GM23338 (cell line): ENCODE measurements around the gene MOB2. TPM values are rescaled to one million over a fixed set of nuclear protein-coding genes. Genes with fewer than 3 reads are reported as not detected.

ENCODE experiments used
- ATAC-seq: fragments of 200-7000 bp; cut with Tn5 transposase; 3 replicates; pipeline ENCODE4 v1.9.1; 2020
- DNase-seq: peaks from one replicate; pipeline ENCODE4 v3.0.0-alpha.2; 2015; ENCODE audit warnings: low spot score
- H2AFZ ChIP-seq: fragments of 200-600 bp; sonication (generic); 2 replicates; pipeline ENCODE4 v1.8.0; 2016; ENCODE audit warnings: antibody characterized with exemption, mild to moderate bottlenecking, moderate library complexity
- H3F3A ChIP-seq: fragments of 200-600 bp; sonication (generic); replicated peaks from 2 replicates; pipeline ENCODE4 v1.8.0; 2017; ENCODE audit warnings: antibody characterized with exemption, mixed run types, low read depth
- H3K27ac ChIP-seq: fragments of 200-600 bp; sonication (generic); 2 replicates; pipeline ENCODE4 v1.6.1; 2016; ENCODE audit warnings: low read depth
- H3K27me3 ChIP-seq: fragments of 200-600 bp; sonication (generic); 2 replicates; pipeline ENCODE4 v1.8.0; 2016; ENCODE audit warnings: mild to moderate bottlenecking, mixed run types, moderate library complexity; ENCODE audit not compliant: insufficient read depth
- H3K36me3 ChIP-seq: fragments of 200-600 bp; sonication (generic); 2 replicates; pipeline ENCODE4 v1.8.0; 2016; ENCODE audit warnings: mild to moderate bottlenecking; ENCODE audit not compliant: insufficient read depth
- H3K4me1 ChIP-seq: fragments of 200-600 bp; sonication (generic); 2 replicates; pipeline ENCODE4 v1.8.0; 2016; ENCODE audit warnings: mild to moderate bottlenecking, moderate library complexity; ENCODE audit not compliant: insufficient read depth
- H3K4me2 ChIP-seq: fragments of 200-600 bp; sonication (generic); 2 replicates; pipeline ENCODE4 v1.7.1; 2017; ENCODE audit warnings: mixed run types
- H3K4me3 ChIP-seq: fragments of 200-600 bp; sonication (generic); 2 replicates; pipeline ENCODE4 v1.6.1; 2016; ENCODE audit warnings: mixed run types
- H3K79me2 ChIP-seq: fragments of 200-600 bp; sonication (generic); replicated peaks from 2 replicates; pipeline ENCODE4 v1.8.0; 2017; ENCODE audit warnings: mild to moderate bottlenecking; ENCODE audit not compliant: insufficient read depth
- H3K9me2 ChIP-seq: fragments of 200-600 bp; sonication (generic); 2 replicates; pipeline ENCODE4 v1.8.0; 2017; ENCODE audit not compliant: insufficient read depth
- H4K20me1 ChIP-seq: fragments of 200-600 bp; sonication (generic); replicated peaks from 2 replicates; pipeline ENCODE4 v1.8.0; 2017; ENCODE audit warnings: mild to moderate bottlenecking; ENCODE audit not compliant: insufficient read depth
- H3K27ac Mint-ChIP-seq: 2 replicates; pipeline ENCODE4 v1.8.0; 2020; ENCODE audit warnings: inconsistent platforms, mild to moderate bottlenecking, moderate library complexity, mixed read lengths
- H3K27me3 Mint-ChIP-seq: 3 replicates; pipeline ENCODE4 v1.8.0; 2022; ENCODE audit warnings: low read depth, mild to moderate bottlenecking, moderate library complexity, mixed read lengths, inconsistent platforms; ENCODE audit not compliant: insufficient read depth, poor library complexity
- H3K36me3 Mint-ChIP-seq: 3 replicates; pipeline ENCODE4 v1.8.0; 2021; ENCODE audit warnings: low read depth, mild to moderate bottlenecking, inconsistent platforms, moderate library complexity, mixed read lengths
- H3K4me1 Mint-ChIP-seq: 3 replicates; pipeline ENCODE4 v1.8.0; 2020; ENCODE audit warnings: mild to moderate bottlenecking, inconsistent platforms, mixed read lengths
- H3K4me3 Mint-ChIP-seq: 3 replicates; pipeline ENCODE4 v1.8.0; 2021; ENCODE audit warnings: moderate library complexity, mild to moderate bottlenecking, inconsistent platforms, mixed read lengths
- H3K9me3 Mint-ChIP-seq: 3 replicates; pipeline ENCODE4 v1.8.0; 2020; ENCODE audit warnings: moderate library complexity, mild to moderate bottlenecking, inconsistent platforms, mixed read lengths
- NANOG ChIP-seq: IDR thresholded peaks from 2 replicates; pipeline ENCODE4 v1.6.1; 2016; ENCODE audit warnings: antibody characterized with exemption, borderline replicate concordance
- ZNF331 ChIP-seq: fragments of 250-450 bp; sonication (Bioruptor Pico); IDR thresholded peaks from 2 replicates; pipeline ENCODE4 v1.5.0; 2020; ENCODE audit warnings: low read depth, mild to moderate bottlenecking, moderate library complexity
- polyA plus RNA-seq: library from polyadenylated mRNA; unstranded; fragments of >200 nt; fragmentation: Nextera tagmentation; extraction: Ambion mirVana; gene quantifications from 2 replicates; pipeline ENCODE4 v1.2.1, GENCODE V29; 2016
- total RNA-seq: library from RNA; depleted of rRNA; stranded (reverse); fragments of >200 nt; shearing (Covaris generic); gene quantifications from 2 replicates; pipeline ENCODE4 v1.2.3, GENCODE V29; 2014
- TF ChIP-seq, protein P1 (sequence below): IDR thresholded peaks from one replicate; pipeline ENCODE4 v1.6.1; 2018; ENCODE audit warnings: antibody characterized with exemption; ENCODE audit not compliant: unreplicated experiment
- TF ChIP-seq, protein P2 (sequence below), 2 experiments: fragments of 200-600 bp in 1 of 2; sonication (generic) in 1 of 2; conservative IDR thresholded peaks; 2 replicates each; pipeline versions ENCODE4 v1.5.1 to v1.6.1; 2016 to 2017; ENCODE audit warnings: antibody characterized with exemption in 2 of 2, low read depth in 2 of 2, mild to moderate bottlenecking in 2 of 2, moderate library complexity in 1 of 2

MOB2 gene
- total and polyA plus RNA-seq, 2 experiments from 2014 or later: 10.1 to 19.7 TPM

DNA sequence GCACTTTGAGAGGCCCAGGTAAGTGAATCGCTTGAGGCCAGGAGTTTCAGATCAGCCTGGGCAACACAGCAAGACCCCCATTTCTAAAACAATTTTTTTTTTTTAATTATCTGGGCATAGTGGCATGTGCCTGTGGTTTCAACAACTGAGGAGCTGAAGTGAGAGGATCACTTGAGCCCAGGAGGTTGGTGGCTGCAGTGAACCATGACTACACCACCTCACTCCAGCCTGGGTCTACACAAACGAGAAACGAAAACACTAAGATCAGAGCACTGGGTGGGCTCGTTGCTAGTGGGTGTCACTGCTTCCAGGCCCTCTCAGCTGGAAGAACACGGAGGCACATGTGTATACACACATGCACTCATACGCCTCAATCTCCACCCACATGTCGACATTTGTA lies 4.1 kb upstream of the MOB2 start (continued):
- TF ChIP-seq, protein P1, sequence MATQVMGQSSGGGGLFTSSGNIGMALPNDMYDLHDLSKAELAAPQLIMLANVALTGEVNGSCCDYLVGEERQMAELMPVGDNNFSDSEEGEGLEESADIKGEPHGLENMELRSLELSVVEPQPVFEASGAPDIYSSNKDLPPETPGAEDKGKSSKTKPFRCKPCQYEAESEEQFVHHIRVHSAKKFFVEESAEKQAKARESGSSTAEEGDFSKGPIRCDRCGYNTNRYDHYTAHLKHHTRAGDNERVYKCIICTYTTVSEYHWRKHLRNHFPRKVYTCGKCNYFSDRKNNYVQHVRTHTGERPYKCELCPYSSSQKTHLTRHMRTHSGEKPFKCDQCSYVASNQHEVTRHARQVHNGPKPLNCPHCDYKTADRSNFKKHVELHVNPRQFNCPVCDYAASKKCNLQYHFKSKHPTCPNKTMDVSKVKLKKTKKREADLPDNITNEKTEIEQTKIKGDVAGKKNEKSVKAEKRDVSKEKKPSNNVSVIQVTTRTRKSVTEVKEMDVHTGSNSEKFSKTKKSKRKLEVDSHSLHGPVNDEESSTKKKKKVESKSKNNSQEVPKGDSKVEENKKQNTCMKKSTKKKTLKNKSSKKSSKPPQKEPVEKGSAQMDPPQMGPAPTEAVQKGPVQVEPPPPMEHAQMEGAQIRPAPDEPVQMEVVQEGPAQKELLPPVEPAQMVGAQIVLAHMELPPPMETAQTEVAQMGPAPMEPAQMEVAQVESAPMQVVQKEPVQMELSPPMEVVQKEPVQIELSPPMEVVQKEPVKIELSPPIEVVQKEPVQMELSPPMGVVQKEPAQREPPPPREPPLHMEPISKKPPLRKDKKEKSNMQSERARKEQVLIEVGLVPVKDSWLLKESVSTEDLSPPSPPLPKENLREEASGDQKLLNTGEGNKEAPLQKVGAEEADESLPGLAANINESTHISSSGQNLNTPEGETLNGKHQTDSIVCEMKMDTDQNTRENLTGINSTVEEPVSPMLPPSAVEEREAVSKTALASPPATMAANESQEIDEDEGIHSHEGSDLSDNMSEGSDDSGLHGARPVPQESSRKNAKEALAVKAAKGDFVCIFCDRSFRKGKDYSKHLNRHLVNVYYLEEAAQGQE: no peak

DNA sequence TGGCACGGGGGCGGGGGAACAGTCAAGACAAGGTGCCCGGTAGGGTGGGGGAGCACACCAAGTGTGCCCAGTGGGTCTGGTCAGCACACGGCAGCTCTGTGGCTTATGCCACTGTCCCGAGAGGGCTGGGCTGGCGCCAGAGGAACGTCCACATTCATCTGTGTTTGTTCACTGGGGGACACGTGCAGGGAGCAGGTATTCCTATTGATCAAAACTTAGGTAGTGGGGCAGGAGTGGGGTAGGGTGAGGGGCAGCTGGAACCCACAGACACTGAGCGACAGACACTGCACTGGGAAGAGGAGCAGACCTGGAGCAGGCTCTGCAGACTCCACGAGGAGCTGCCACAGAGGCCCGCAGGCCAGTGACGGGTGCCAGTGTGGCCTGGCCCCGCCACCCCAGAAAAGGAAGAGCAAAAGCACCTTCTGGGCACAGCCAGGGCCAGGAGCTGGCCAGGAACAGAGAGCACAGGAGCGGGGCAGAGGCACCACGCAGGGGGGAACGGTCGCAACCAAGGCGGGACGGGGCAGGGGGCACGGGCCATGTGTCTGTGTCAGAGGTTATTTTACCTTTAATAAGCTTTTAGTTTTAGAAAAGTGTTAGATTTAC lies 2.1 kb upstream of the MOB2 start:
- Histone ChIP-seq H3K79me2 (peaks cover 24% of the 10 kb centered on the region), H3K4me3 (no peak overlapping the region), H3K4me1 (no peaks in the 10 kb centered on the region), H3F3A (no peaks in the 10 kb centered on the region), H3K4me2 (no peak overlapping the region), H3K27me3 (no peaks in the 10 kb centered on the region), H4K20me1 (peaks cover 14% of the 10 kb centered on the region; the same call in 1 of the 2 replicates), H2AFZ (no peak overlapping the region), H3K36me3 (no peaks in the 10 kb centered on the region), H3K27ac (no peak overlapping the region), H3K9me2 (no peaks in the 10 kb centered on the region)
- Mint-ChIP-seq H3K36me3 (no peaks in the 10 kb centered on the region), H3K9me3 (no peaks in the 10 kb centered on the region), H3K4me1 (peaks cover 8% of the 10 kb centered on the region; the same call in 2 of the 3 replicates), H3K4me3 (no peak overlapping the region), H3K27ac (no peak overlapping the region; the same call in 1 of the 2 replicates), H3K27me3 (peaks cover 9% of the 10 kb centered on the region)
- no peak for DNase-seq
- TF ChIP-seq ZNF331 (no peak), NANOG (no peak)
- TF ChIP-seq, protein P1: no peak
- TF ChIP-seq, protein P2, sequence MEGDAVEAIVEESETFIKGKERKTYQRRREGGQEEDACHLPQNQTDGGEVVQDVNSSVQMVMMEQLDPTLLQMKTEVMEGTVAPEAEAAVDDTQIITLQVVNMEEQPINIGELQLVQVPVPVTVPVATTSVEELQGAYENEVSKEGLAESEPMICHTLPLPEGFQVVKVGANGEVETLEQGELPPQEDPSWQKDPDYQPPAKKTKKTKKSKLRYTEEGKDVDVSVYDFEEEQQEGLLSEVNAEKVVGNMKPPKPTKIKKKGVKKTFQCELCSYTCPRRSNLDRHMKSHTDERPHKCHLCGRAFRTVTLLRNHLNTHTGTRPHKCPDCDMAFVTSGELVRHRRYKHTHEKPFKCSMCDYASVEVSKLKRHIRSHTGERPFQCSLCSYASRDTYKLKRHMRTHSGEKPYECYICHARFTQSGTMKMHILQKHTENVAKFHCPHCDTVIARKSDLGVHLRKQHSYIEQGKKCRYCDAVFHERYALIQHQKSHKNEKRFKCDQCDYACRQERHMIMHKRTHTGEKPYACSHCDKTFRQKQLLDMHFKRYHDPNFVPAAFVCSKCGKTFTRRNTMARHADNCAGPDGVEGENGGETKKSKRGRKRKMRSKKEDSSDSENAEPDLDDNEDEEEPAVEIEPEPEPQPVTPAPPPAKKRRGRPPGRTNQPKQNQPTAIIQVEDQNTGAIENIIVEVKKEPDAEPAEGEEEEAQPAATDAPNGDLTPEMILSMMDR (conservative IDR thresholded peaks at IDR 0.05; ENCODE audit: low read depth in 2 of 2): no peak
- no peak for ATAC-seq
